Occipital lobe (tissue), 2 donors: ENCODE measurements around the gene SORCS2. TPM values are rescaled to one million over a fixed set of nuclear protein-coding genes. Genes with fewer than 3 reads are reported as not detected.

ENCODE experiments used
- DNase-seq: peaks from one replicate; lab custom pipeline; 2025; lab: John Stamatoyannopoulos, UW
- total RNA-seq: library from RNA; depleted of rRNA; stranded (reverse); fragments of >200 nt; gene quantifications from one replicate; pipeline ENCODE4 v1.2.3, GENCODE V29; 2014

The SORCS2 gene
- total RNA-seq, 1 donor from 2014 or later, result 4.1 TPM

- no peak for DNase-seq
These were observed 218.1 kb downstream of the SORCS2 start for GRCh38 chr4:7410446-7410845.

DNA sequence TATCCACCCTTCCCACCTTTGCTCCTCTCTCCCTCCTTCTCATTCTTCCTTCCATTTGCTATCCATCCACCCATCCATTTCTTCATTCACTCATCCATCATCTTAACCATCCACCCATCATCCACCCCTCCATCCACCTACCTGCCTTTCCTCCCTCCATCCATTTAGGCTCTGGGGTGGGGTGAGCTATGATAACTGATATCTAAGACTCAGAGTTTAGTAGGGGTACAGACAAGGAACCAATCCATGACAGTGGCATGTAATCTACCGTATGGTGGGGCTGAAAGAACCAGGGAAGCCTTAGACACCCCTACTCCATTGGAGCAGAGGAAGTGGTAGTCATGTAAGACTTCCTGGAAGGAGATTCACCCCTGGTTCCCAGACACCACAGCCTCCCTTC is 219.2 kb downstream of the SORCS2 start:
- DNase-seq, result no peak

GRCh38 chr4:7411896-7412553 is 219.7 kb downstream of the SORCS2 start:
- no peak for DNase-seq

DNA sequence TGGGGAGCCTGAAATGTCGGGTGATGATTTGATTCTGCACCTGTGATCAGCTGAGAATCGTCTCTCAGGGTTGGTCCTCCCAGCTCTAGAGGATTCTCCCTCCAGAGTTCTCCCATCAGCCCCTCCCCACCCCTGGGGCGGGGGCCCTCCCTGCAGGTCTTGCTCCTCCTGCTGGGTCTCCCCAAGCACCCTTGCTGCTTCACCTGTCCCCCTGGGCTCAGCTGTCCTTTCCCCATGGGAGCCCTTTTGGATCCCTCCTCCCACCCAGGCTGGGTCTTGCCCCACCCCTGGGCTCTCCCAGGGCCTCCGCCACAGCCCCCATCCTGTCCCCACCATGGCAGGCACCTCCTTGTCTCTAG is 220.2 kb downstream of the SORCS2 start:
- no peak for DNase-seq

- DNase-seq, result no peak
These were observed 221.7 kb downstream of the SORCS2 start for GRCh38 chr4:7414046-7414445.

GRCh38 chr4:7414736-7415510 is 222.6 kb downstream of the SORCS2 start:
- DNase-seq, result no peak

DNA sequence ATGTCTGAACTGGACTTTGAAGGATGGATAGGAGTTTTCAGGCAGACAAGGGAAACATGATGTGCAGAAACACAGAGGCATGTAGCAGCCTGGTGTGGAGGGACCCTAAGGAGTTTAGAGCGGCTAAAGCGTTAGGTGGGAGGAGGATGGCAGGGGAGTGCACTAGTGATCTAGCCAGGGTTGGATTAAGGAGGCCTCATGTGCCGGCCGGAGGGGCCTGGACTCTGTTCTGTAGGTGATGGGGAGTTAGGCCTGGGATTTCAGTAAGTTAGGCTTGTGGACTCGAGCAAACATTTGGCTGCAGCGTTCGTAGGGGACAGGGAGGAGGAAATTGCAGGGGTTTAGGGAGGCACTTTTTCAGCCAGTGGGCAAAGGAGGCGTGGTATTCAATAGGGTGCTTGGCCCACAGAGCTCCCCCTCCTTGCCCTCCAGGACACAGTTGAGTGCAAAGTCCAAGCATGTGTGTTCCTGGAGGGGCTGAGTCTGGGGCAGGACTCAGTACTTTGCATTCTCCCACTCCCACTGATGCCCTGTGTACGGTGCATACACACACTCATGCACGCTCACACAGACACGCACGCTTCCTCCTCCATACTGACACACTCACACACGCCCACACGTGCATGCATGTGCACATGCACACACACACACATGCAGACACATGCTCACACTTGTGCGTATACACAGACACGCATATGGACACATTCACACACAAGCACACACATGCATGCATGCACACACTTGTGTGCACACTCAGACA is 223.8 kb downstream of the SORCS2 start:
- DNase-seq, result no peak

- no peak for DNase-seq
These were observed 224.6 kb downstream of the SORCS2 start for GRCh38 chr4:7416745-7417432.

DNA sequence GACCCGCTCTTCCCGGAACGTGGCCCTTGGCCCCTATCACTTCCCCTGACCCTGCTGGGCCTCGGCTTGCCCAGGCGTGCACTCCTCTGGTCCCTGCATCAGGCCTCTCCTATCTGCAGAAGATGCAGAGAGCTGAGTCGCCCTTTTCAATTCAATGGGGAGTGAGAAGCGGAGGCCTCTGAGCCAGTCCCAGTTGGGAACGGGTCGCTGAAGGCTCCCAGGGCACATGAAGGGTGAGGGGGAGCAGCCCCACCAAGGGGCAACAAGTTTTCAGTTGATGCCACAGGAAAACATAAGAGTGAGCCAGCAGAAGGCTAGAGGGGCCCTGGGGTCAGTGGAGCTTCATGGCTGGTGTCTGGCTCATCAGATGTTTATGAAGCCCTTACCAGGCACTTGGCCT is 225.3 kb downstream of the SORCS2 start:
- DNase-seq, result no peak

GRCh38 chr4:7418131-7418943 is 226.0 kb downstream of the SORCS2 start:
- no peak for DNase-seq

DNA sequence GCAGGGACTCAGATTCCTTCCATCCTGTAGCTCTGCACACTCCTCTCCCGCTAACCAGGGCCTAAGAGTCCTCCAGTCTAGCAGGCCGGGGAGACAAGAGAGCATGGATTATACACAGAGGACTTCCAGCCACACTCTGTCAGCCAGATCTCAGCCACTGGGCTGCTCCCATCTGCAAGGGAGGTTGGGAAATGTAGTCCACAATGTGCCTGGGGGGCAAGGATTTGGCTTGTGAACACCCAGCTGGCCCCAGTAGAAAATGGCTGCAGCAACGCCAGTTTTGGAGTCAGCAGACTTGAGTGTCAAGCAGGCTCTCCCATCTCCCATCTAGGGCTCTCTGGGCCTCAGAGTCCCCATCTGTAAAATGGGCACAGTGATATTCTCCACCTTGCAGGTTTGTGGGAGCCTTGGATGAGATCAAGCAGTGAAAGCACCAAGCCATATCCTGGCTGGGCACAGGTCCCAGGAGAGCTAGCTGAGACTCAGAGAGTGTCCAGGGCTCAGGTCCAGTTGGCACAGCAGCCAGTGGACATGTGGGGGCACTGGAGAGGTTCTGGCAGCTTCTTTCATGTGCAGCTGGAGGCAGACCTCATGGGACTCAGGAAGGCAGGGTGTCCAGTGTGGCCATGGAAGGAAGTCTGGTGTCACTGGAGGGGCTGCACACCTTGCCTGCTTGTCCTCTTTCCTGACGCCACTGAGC is 227.8 kb downstream of the SORCS2 start:
- no peak for DNase-seq

DNA sequence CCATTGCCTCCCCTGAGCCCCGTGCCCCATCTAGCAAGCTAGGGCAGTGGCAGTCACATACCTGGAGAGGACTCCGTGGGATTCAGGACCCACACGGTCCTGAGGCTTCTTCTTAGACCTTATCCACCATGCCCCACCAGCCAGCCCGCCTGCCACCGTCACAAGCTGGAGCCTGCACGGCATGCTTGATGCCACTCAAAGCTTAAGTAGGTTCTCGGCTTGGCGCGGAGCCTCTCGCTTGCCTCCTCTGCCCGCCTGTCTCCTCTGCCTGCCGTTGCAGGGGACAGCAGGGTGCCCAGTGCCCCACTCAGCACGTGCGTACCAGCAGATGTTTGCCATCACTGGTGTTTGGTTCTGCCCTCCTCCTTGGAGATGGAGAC is 228.3 kb downstream of the SORCS2 start:
- no peak for DNase-seq

GRCh38 chr4:7421356-7422150 is 229.2 kb downstream of the SORCS2 start:
- DNase-seq, result no peak

GRCh38 chr4:7422151-7422897 is 230.0 kb downstream of the SORCS2 start:
- no peak for DNase-seq

- DNase-seq, result no peak
These were observed 230.5 kb downstream of the SORCS2 start for GRCh38 chr4:7422898-7423180.

DNA sequence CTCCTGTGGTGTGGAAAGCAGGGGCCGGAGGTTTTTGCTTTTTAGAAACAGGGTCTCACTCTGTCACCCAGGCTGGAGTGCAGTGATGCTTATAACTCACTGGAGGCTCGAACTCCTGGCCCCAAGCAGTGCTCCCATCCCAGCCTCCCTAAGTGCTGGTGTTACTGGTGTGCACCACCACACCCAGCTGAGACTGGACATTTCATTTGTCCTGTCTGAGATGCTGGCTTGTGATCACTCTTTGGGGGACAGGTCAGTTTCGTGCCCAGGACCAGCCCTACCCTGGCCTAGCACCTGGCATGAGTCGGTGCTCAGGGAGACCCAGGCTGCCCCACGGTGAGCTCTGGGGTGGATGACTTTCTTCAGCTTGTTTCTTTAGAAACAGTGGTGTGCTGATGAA is 231.1 kb downstream of the SORCS2 start:
- DNase-seq, result no peak

DNA sequence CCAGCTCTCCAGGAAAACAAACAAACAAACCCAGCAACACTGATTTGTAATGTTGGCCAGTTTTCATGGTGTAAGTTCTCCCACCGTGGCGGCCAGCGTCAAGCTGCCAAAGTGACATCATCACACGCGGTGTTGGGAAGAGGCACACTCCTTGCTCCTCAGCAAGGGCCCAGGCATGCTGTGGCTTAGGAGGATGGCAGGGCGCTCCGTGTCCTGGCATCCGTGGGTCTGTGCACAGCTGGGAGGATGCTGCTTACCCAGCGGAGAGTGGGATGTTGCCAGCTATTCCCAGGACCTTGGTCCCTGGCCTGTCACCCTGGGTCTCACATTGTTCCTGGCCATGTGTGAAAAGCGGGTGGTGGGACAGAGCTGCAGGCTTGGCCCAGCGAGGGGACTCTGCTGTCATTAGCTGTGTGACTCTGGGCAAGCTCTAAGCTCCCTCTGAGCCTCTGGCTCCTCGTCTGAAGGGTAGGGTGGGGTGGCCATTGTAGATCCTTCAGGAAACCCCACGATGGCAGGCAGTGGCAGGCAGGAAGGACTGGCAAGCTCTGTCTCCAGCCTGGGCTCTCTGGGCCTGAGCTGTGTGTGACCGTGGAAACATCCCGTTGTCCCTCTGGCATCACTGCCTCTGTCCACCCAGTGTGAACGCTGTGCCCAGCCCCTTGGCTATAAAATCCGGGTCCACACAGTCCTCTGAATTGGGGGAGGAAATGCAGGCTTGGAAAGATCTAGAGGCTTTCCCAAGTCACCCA is 231.6 kb downstream of the SORCS2 start:
- no peak for DNase-seq

GRCh38 chr4:7424553-7425111 is 232.3 kb downstream of the SORCS2 start:
- no peak for DNase-seq
